Measurements from ENCODE around the gene MAP2K5.
A peak's percentile ranks its signal among the peaks of the same experiment; 100 is the strongest.

MAP2K5 gene

GRCh38 chr15:67833710-67834511 lies 291.4 kb downstream of the MAP2K5 start:
- no peaks in the 10 kb centered on the region for H3K9me3 ChIP-seq (ENCODE audit: insufficient read depth, low read depth, low read length)
- H3F3A ChIP-seq (ENCODE audit: low read depth), result no peaks in the 10 kb centered on the region
- H3K4me2 ChIP-seq (ENCODE audit: low read depth, low read length, poor library complexity, severe bottlenecking), result peak overlapping the region; percentile 75
- no peaks in the 10 kb centered on the region for H3K79me2 ChIP-seq (ENCODE audit: insufficient read depth, low read length)
- no peaks in the 10 kb centered on the region for H3K27me3 ChIP-seq (ENCODE audit: insufficient read depth, low read length, poor library complexity, severe bottlenecking)
- H3K9ac ChIP-seq (ENCODE audit: low read depth, low read length, poor library complexity, severe bottlenecking), result peak overlapping the region; percentile 77
- H4K20me1 ChIP-seq (ENCODE audit: insufficient read depth, low read length, poor library complexity, severe bottlenecking), result no peaks in the 10 kb centered on the region
- no peak overlapping the region for H2AFZ ChIP-seq (ENCODE audit: low read length)
- H3K4me1 ChIP-seq (ENCODE audit: insufficient read depth, low read length, poor library complexity, severe bottlenecking), result peaks cover 44% of the 10 kb centered on the region
- no peaks in the 10 kb centered on the region for H3K36me3 ChIP-seq (ENCODE audit: insufficient read depth, low read length)
- TF ChIP-seq EZH2phosphoT487 (IDR thresholded peaks at IDR 0.05; ENCODE audit: borderline replicate concordance) (no peak), CTCF (conservative IDR thresholded peaks at IDR 0.05; ENCODE audit: low read length) (peak; percentile 57)
- no peaks in the 10 kb centered on the region for H3K9me2 ChIP-seq (replicated peaks; ENCODE audit: low read depth, low read length)
- H3K4me3 ChIP-seq (ENCODE audit: low read length, poor library complexity, severe bottlenecking), result peak overlapping the region; percentile 78

- H3K9me2 ChIP-seq (replicated peaks; ENCODE audit: low read depth, low read length), result no peaks in the 10 kb centered on the region
- H3K36me3 ChIP-seq (ENCODE audit: insufficient read depth, low read length), result no peaks in the 10 kb centered on the region
- no peaks in the 10 kb centered on the region for H3K79me2 ChIP-seq (ENCODE audit: insufficient read depth, low read length)
- TF ChIP-seq EZH2phosphoT487 (IDR thresholded peaks at IDR 0.05; ENCODE audit: borderline replicate concordance) (no peak), CTCF (conservative IDR thresholded peaks at IDR 0.05; ENCODE audit: low read length) (no peak)
- H2AFZ ChIP-seq (ENCODE audit: low read length), result peak overlapping the region; percentile 68
- H3K4me3 ChIP-seq (ENCODE audit: low read length, poor library complexity, severe bottlenecking), result peak overlapping the region; percentile 78
- H3K9me3 ChIP-seq (ENCODE audit: insufficient read depth, low read depth, low read length), result no peaks in the 10 kb centered on the region
- H3K4me1 ChIP-seq (ENCODE audit: insufficient read depth, low read length, poor library complexity, severe bottlenecking), result peaks cover 49% of the 10 kb centered on the region
- no peaks in the 10 kb centered on the region for H4K20me1 ChIP-seq (ENCODE audit: insufficient read depth, low read length, poor library complexity, severe bottlenecking)
- peak overlapping the region; percentile 77 for H3K9ac ChIP-seq (ENCODE audit: low read depth, low read length, poor library complexity, severe bottlenecking)
- H3F3A ChIP-seq (ENCODE audit: low read depth), result no peaks in the 10 kb centered on the region; the same call in 1 of the 2 replicates
- no peaks in the 10 kb centered on the region for H3K27me3 ChIP-seq (ENCODE audit: insufficient read depth, low read length, poor library complexity, severe bottlenecking)
- H3K4me2 ChIP-seq (ENCODE audit: low read depth, low read length, poor library complexity, severe bottlenecking), result peak overlapping the region; percentile 75
These were observed 292.2 kb downstream of the MAP2K5 start for GRCh38 chr15:67834581-67835296.

- H2AFZ ChIP-seq (ENCODE audit: low read length), result peak overlapping the region; percentile 70
- H4K20me1 ChIP-seq (ENCODE audit: insufficient read depth, low read length, poor library complexity, severe bottlenecking), result no peaks in the 10 kb centered on the region
- H3K9ac ChIP-seq (ENCODE audit: low read depth, low read length, poor library complexity, severe bottlenecking), result peak overlapping the region; percentile 77
- H3F3A ChIP-seq (ENCODE audit: low read depth), result no peaks in the 10 kb centered on the region; the same call in 1 of the 2 replicates
- H3K4me2 ChIP-seq (ENCODE audit: low read depth, low read length, poor library complexity, severe bottlenecking), result peak overlapping the region; percentile 75
- H3K9me3 ChIP-seq (ENCODE audit: insufficient read depth, low read depth, low read length), result no peaks in the 10 kb centered on the region
- peak overlapping the region; percentile 78 for H3K4me3 ChIP-seq (ENCODE audit: low read length, poor library complexity, severe bottlenecking)
- TF ChIP-seq EZH2phosphoT487 (IDR thresholded peaks at IDR 0.05; ENCODE audit: borderline replicate concordance) (no peak), CTCF (conservative IDR thresholded peaks at IDR 0.05; ENCODE audit: low read length) (no peak)
- no peaks in the 10 kb centered on the region for H3K9me2 ChIP-seq (replicated peaks; ENCODE audit: low read depth, low read length)
- H3K27me3 ChIP-seq (ENCODE audit: insufficient read depth, low read length, poor library complexity, severe bottlenecking), result no peaks in the 10 kb centered on the region
- H3K36me3 ChIP-seq (ENCODE audit: insufficient read depth, low read length), result no peaks in the 10 kb centered on the region
- no peaks in the 10 kb centered on the region for H3K79me2 ChIP-seq (ENCODE audit: insufficient read depth, low read length)
- H3K4me1 ChIP-seq (ENCODE audit: insufficient read depth, low read length, poor library complexity, severe bottlenecking), result peaks cover 42% of the 10 kb centered on the region
These were observed 293.0 kb downstream of the MAP2K5 start for GRCh38 chr15:67835297-67836133.
